Kidney (tissue), 14 donors: Measurements from ENCODE around the gene GALNT17. TPM values are rescaled to one million over a fixed set of nuclear protein-coding genes. Genes with fewer than 3 reads are reported as not detected.
"Not testable (repeated sequence)": the region's sequence is repeated elsewhere in the genome, so short reads cannot be mapped to it uniquely, and the experiment has no call there.

Experiments used
- DNase-seq, 5 donors: peaks; one replicate each; pipeline ENCODE4 v3.0.0-alpha.2; 2013 to 2020
- FAIRE-seq: peaks from 2 replicates; lab custom pipeline; 2012; peaks lifted over from hg19 to GRCh38; lab: Jason Lieb, UNC
- H3K27ac ChIP-seq, 2 donors: one replicate each; pipeline ENCODE4 v1.7.0; 2013; ENCODE audit warnings: low read depth in 2 of 2, low read length in 2 of 2, inconsistent platforms in 1 of 2
- H3K27me3 ChIP-seq: one replicate; pipeline ENCODE4 v1.7.1; 2013; ENCODE audit warnings: low read length, inconsistent platforms; ENCODE audit not compliant: control insufficient read depth, insufficient read depth
- H3K36me3 ChIP-seq, 3 donors: one replicate each; pipeline versions ENCODE4 v1.7.0 to v1.7.1; 2013; ENCODE audit warnings: low read length in 3 of 3, control low read depth in 1 of 3, inconsistent platforms in 1 of 3; ENCODE audit not compliant: insufficient read depth in 3 of 3, control insufficient read depth in 2 of 3
- H3K4me1 ChIP-seq, 3 donors: one replicate each; pipeline versions ENCODE4 v1.7.0 to v1.7.1; 2013; ENCODE audit warnings: low read length in 3 of 3, inconsistent platforms in 1 of 3, low read depth in 1 of 3; ENCODE audit not compliant: control insufficient read depth in 2 of 3, insufficient read depth in 2 of 3
- H3K4me3 ChIP-seq, 3 donors: one replicate each; pipeline versions ENCODE4 v1.7.0 to v1.8.1; 2013; ENCODE audit warnings: low read length in 3 of 3, control low read depth in 1 of 3, inconsistent platforms in 1 of 3
- H3K9ac ChIP-seq, 3 donors: one replicate each; pipeline versions ENCODE4 v1.7.0 to v1.7.1; 2013; ENCODE audit warnings: low read length in 3 of 3, control low read depth in 1 of 3, inconsistent platforms in 1 of 3
- H3K9me3 ChIP-seq, 3 donors: one replicate each; pipeline versions ENCODE4 v1.7.0 to v1.7.1; 2013; ENCODE audit warnings: low read length in 3 of 3, control low read depth in 1 of 3, inconsistent platforms in 1 of 3; ENCODE audit not compliant: control insufficient read depth in 2 of 3, insufficient read depth in 1 of 3
- intact Hi-C: fragments of 100-400 bp; cut with DNase I; formaldehyde crosslinking; loops from one replicate; pipeline ENCODE4 v1.11.1; 2022
- polyA plus RNA-seq: library from polyadenylated mRNA; stranded (reverse); fragments of 350-450 nt; fragmentation: Illumina TruSeq; extraction: RNeasy Lipid Tissue Mini Kit (QIAGEN cat#74804); gene quantifications from one replicate; pipeline ENCODE4 v1.2.3, GENCODE V29; 2014; ENCODE audit warnings: low read depth, low replicate concordance; ENCODE audit not compliant: insufficient read depth
- total RNA-seq: library from RNA; stranded (reverse); fragmentation: NEBNext Ultra II Directional; extraction: Animal tissue kit (Norgen Biotek cat#: 25700); gene quantifications from one replicate; pipeline ENCODE4 v1.2.1, GENCODE V29; 2021
- TF ChIP-seq, protein P1 (sequence below): IDR thresholded peaks from 3 replicates; pipeline ENCODE4 v1.5.1; 2012; ENCODE audit warnings: mild to moderate bottlenecking, moderate library complexity, borderline replicate concordance; ENCODE audit not compliant: insufficient read depth; ENCODE audit errors: extremely low read depth
- donor health status: control.
- donor health status: control.
- donor health status: control.
- donor health status: control.
- donor health status: control.
- donor health status: DM: yes; HTN: yes; CAD: no.
- donor health status: Normal renal cell carcinoma (clear cell type).

GALNT17 gene
- total and polyA plus RNA-seq, 2 donors from 2014 or later: 2.4 to 5.5 TPM

DNA sequence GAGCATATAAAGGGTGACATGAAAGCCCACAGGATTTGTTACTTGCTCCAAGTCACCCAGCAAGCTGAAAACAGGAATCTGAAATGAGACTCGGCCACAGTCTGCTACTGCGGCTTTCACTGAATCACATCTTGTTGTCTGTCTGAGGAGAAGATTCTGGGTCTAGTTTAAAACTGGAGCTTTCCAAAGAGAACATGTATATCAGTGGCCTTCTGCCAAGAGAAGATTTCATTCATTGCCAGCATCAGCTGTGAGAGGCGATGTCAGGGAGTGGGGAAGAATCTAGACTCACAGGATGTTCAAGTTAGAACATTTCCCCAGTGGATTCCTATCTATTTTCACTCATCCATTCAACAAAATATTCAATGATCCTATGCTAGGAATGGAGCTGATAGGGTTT is 122.8 kb downstream of the GALNT17 start:
- intact Hi-C loops: no loop called here
- H3K27me3 ChIP-seq: no peaks in the 10 kb centered on the region
- TF ChIP-seq, protein P1, sequence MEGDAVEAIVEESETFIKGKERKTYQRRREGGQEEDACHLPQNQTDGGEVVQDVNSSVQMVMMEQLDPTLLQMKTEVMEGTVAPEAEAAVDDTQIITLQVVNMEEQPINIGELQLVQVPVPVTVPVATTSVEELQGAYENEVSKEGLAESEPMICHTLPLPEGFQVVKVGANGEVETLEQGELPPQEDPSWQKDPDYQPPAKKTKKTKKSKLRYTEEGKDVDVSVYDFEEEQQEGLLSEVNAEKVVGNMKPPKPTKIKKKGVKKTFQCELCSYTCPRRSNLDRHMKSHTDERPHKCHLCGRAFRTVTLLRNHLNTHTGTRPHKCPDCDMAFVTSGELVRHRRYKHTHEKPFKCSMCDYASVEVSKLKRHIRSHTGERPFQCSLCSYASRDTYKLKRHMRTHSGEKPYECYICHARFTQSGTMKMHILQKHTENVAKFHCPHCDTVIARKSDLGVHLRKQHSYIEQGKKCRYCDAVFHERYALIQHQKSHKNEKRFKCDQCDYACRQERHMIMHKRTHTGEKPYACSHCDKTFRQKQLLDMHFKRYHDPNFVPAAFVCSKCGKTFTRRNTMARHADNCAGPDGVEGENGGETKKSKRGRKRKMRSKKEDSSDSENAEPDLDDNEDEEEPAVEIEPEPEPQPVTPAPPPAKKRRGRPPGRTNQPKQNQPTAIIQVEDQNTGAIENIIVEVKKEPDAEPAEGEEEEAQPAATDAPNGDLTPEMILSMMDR: no peak
- no peak overlapping the region for H3K9ac ChIP-seq
- no peak overlapping the region for H3K27ac ChIP-seq
- no peaks in the 10 kb centered on the region for H3K36me3 ChIP-seq
- no peak for FAIRE-seq
- no peak for DNase-seq
- H3K4me3 ChIP-seq: no peak overlapping the region
- no peaks in the 10 kb centered on the region for H3K4me1 ChIP-seq
- no peaks in the 10 kb centered on the region for H3K9me3 ChIP-seq

DNA sequence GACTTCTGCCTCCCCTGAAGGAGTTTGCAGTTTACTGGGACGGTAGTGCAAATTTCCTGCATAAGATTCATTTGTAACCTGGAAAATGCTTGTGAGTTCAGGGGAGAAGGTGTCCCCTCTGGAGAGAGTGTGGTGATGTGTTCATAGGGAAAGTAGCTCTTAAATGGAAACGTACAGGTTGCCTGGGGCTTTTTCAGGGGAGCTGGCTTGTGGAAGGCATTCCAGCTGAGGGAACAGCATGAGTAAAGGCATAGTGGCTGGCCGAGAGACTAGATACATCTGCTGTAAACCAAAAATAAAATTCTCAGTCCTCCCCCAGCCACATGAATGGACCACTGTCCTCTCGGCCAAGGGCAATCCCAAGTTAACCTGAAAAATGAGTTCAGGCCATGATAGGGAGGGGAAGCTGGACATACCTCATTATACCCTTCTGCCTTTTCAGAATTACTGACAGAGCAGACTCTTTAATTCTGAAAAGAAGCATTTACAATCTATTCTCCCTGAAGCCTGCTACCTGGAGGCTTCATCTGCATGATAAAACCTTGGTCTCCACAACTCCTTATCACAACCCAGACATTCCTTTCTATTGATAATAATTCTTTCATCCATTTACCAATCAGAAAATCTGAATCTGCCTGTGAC is 123.7 kb downstream of the GALNT17 start:
- H3K27ac ChIP-seq: no peak overlapping the region
- no peaks in the 10 kb centered on the region for H3K4me1 ChIP-seq
- H3K9me3 ChIP-seq: no peaks in the 10 kb centered on the region
- no peak overlapping the region for H3K9ac ChIP-seq
- H3K4me3 ChIP-seq: no peak overlapping the region
- TF ChIP-seq, protein P1: no peak
- intact Hi-C loops: no loop called here
- H3K36me3 ChIP-seq: no peaks in the 10 kb centered on the region
- DNase-seq (no peak), FAIRE-seq (no peak)
- H3K27me3 ChIP-seq: no peaks in the 10 kb centered on the region

- intact Hi-C loops: no loop called here
- Histone ChIP-seq H3K9me3 (peaks cover 0 to 5% (median 0%) of the 10 kb centered on the region in 3 donors), H3K9ac (no peak overlapping the region), H3K4me3 (no peak overlapping the region), H3K36me3 (no peaks in the 10 kb centered on the region), H3K27me3 (no peaks in the 10 kb centered on the region), H3K27ac (no peak overlapping the region), H3K4me1 (no peaks in the 10 kb centered on the region)
- TF ChIP-seq, protein P1: no peak
- DNase-seq (no peak), FAIRE-seq (no peak)
Measured at GRCh38 chr7:71261066-71261465, 129.1 kb downstream of the GALNT17 start.

GRCh38 chr7:71262834-71263233 is 130.9 kb downstream of the GALNT17 start:
- intact Hi-C loops, FAIRE-seq, H3K27ac ChIP-seq, H3K9me3 ChIP-seq, H3K27me3 ChIP-seq, H3K4me3 ChIP-seq, H3K9ac ChIP-seq, H3K4me1 ChIP-seq, H3K36me3 ChIP-seq, DNase-seq: not testable (repeated sequence)
